GM21529 (cell line): ENCODE results near the gene MAPKAPK3.

Experiments used
- ATAC-seq: cut with Tn5 transposase; IDR thresholded peaks from one replicate; pipeline ENCODE4 v1.9.1; 2021; ENCODE audit not compliant: unreplicated experiment

MAPKAPK3 gene

GRCh38 chr3:50607271-50608091 lies 9.5 kb upstream of the MAPKAPK3 start:
- no peak for ATAC-seq

- ATAC-seq = no peak
Measured at GRCh38 chr3:50608278-50608677, 8.7 kb upstream of the MAPKAPK3 start.

GRCh38 chr3:50609071-50609762 lies 7.7 kb upstream of the MAPKAPK3 start:
- ATAC-seq = no peak

GRCh38 chr3:50609763-50610085 lies 7.2 kb upstream of the MAPKAPK3 start:
- ATAC-seq = no peak

- no peak for ATAC-seq
Measured at GRCh38 chr3:50610181-50610971, 6.6 kb upstream of the MAPKAPK3 start.

GRCh38 chr3:50610992-50611463 lies 5.9 kb upstream of the MAPKAPK3 start:
- ATAC-seq = no peak

- peak; percentile 77 for ATAC-seq
Measured at GRCh38 chr3:50611464-50612233, 5.3 kb upstream of the MAPKAPK3 start, which contains the start of gene CISH. TSS of gene CISH (minus strand) at chr3:50611774. CDS start at chr3:50611650, 124 bp downstream.

- no peak for ATAC-seq
Measured at GRCh38 chr3:50612234-50612882, 4.6 kb upstream of the MAPKAPK3 start.

GRCh38 chr3:50612970-50613846 lies 3.7 kb upstream of the MAPKAPK3 start:
- no peak for ATAC-seq

- no peak for ATAC-seq
Measured at GRCh38 chr3:50615190-50615589, 1.8 kb upstream of the MAPKAPK3 start.

GRCh38 chr3:50616003-50616769 lies 765 bp upstream of the MAPKAPK3 start:
- peak; percentile 31 for ATAC-seq

- ATAC-seq = peak; percentile 70
Measured at GRCh38 chr3:50616770-50617095, 218 bp upstream of the MAPKAPK3 start.

GRCh38 chr3:50617911-50618481 lies 1.0 kb downstream of the MAPKAPK3 start:
- ATAC-seq = no peak

GRCh38 chr3:50620420-50620819 lies 3.5 kb downstream of the MAPKAPK3 start:
- no peak for ATAC-seq

- ATAC-seq = no peak
Measured at GRCh38 chr3:50620820-50621219, 3.9 kb downstream of the MAPKAPK3 start.

- ATAC-seq = no peak
Measured at GRCh38 chr3:50622881-50623280, 5.9 kb downstream of the MAPKAPK3 start.

- peak; percentile 49 for ATAC-seq
Measured at GRCh38 chr3:50623840-50624474, 7.0 kb downstream of the MAPKAPK3 start.

GRCh38 chr3:50624634-50625033 lies 7.7 kb downstream of the MAPKAPK3 start:
- ATAC-seq = no peak
